Measurements from ENCODE around the gene LZTS2.
A peak's percentile ranks its signal among the peaks of the same experiment; 100 is the strongest.

LZTS2 gene

DNA sequence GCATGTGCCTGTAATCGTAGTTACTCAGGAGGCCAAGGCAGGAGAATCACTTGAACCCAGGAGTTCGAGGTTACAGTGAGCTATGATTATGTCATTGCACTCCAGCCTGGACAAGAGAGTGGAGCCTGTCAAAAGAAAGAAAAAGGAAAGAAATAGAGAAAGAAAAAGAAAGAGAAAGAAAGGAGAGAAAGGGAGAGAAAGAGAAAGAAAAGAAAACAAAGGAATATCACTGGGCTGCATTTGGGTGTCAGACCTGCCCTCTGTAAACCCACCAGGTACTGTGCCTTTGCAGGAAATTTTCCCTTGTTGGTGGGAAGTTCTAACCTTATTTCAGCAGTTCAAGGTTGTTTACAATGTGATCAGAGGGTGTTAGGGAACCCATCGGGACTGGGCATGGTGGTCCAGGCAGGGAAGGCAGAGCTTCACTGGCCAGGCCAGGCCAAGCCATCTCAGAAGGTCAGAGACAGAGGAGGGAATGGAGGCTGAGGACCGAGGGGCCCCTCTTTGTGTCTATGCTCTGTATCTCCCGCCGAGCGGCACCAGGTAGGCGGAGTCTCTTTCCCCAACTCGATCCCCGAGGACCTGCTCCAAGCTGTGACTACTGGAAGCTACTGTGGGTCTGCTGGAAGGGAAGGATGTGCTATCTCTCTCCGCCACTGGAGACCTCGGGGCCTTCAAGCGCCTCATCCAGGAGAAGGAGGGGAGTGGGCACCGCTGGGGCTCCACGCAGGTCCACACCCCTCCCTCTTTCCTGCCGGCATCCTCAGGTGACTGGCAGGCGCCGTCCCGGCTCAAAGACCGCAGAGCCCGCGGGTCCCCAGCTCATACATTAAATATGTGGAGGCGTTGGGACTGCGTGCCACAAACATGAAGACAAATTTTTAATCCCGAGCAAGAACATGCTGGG, 47.0 kb downstream of the LZTS2 start:
- H3K27ac ChIP-seq (ENCODE audit: low read depth, low read length) = no peak overlapping the region
- peaks cover 20% of the 10 kb centered on the region for H3K27me3 ChIP-seq (ENCODE audit: insufficient read depth, low read length)
- peaks cover 17% of the 10 kb centered on the region for H3K4me1 ChIP-seq (ENCODE audit: control insufficient read depth, insufficient read depth, low read length, unreplicated experiment)
- H3K79me2 ChIP-seq (ENCODE audit: control insufficient read depth, insufficient read depth, low read length, unreplicated experiment) = no peaks in the 10 kb centered on the region
- H2AFZ ChIP-seq (ENCODE audit: low read length, unreplicated experiment) = no peak overlapping the region
- H3K4me3 ChIP-seq (ENCODE audit: low read depth, low read length) = no peak overlapping the region
- no peaks in the 10 kb centered on the region for H3K36me3 ChIP-seq (ENCODE audit: insufficient read depth, low read length)

DNA sequence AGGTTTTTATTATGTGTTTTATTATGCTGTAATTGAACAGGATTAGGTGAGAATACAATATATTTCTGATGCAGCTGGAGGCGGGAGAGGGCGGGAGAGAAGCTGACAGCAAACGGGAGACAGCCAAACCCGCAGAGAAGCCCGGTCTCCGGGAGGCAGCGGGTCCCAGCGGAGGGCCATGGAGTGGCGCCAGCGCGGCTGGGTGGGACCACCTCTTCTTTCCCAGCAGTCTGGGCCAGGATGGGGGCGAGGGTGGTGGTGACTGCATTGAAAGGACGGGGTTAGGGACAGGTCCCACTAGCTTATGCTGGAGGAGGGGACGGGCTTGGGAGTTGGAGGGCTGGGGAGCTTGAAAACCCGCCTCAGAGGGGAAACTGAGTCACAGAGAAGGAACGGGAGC, 47.7 kb downstream of the LZTS2 start:
- Histone ChIP-seq H3K27ac (ENCODE audit: low read depth, low read length) (no peak overlapping the region), H3K4me3 (ENCODE audit: low read depth, low read length) (no peak overlapping the region), H2AFZ (ENCODE audit: low read length, unreplicated experiment) (no peak overlapping the region), H3K36me3 (ENCODE audit: insufficient read depth, low read length) (no peaks in the 10 kb centered on the region), H3K27me3 (ENCODE audit: insufficient read depth, low read length) (peaks cover 20% of the 10 kb centered on the region), H3K79me2 (ENCODE audit: control insufficient read depth, insufficient read depth, low read length, unreplicated experiment) (no peaks in the 10 kb centered on the region), H3K4me1 (ENCODE audit: control insufficient read depth, insufficient read depth, low read length, unreplicated experiment) (peaks cover 20% of the 10 kb centered on the region)

- Histone ChIP-seq H3K36me3 (ENCODE audit: insufficient read depth, low read length) (no peaks in the 10 kb centered on the region), H3K27ac (ENCODE audit: low read depth, low read length) (no peak overlapping the region), H3K4me3 (ENCODE audit: low read depth, low read length) (no peak overlapping the region), H3K27me3 (ENCODE audit: insufficient read depth, low read length) (peaks cover 20% of the 10 kb centered on the region), H3K79me2 (ENCODE audit: control insufficient read depth, insufficient read depth, low read length, unreplicated experiment) (no peaks in the 10 kb centered on the region), H3K4me1 (ENCODE audit: control insufficient read depth, insufficient read depth, low read length, unreplicated experiment) (peaks cover 26% of the 10 kb centered on the region), H2AFZ (ENCODE audit: low read length, unreplicated experiment) (no peak overlapping the region)
Measured at GRCh38 chr10:101047961-101048892, 48.6 kb downstream of the LZTS2 start.

- Histone ChIP-seq H3K36me3 (ENCODE audit: insufficient read depth, low read length) (no peaks in the 10 kb centered on the region), H3K27me3 (ENCODE audit: insufficient read depth, low read length) (peaks cover 20% of the 10 kb centered on the region), H2AFZ (ENCODE audit: low read length, unreplicated experiment) (no peak overlapping the region), H3K4me3 (ENCODE audit: low read depth, low read length) (peak overlapping the region; percentile 58), H3K79me2 (ENCODE audit: control insufficient read depth, insufficient read depth, low read length, unreplicated experiment) (peaks cover 5% of the 10 kb centered on the region), H3K4me1 (ENCODE audit: control insufficient read depth, insufficient read depth, low read length, unreplicated experiment) (peaks cover 23% of the 10 kb centered on the region), H3K27ac (ENCODE audit: low read depth, low read length) (no peak overlapping the region)
Measured at GRCh38 chr10:101050208-101051069, 50.8 kb downstream of the LZTS2 start.

GRCh38 chr10:101052285-101052684, 52.7 kb downstream of the LZTS2 start:
- H3K4me3 ChIP-seq (ENCODE audit: low read depth, low read length) = no peak overlapping the region
- H3K27me3 ChIP-seq (ENCODE audit: insufficient read depth, low read length) = peaks cover 20% of the 10 kb centered on the region
- no peak overlapping the region for H2AFZ ChIP-seq (ENCODE audit: low read length, unreplicated experiment)
- peak overlapping the region; percentile 1 for H3K27ac ChIP-seq (ENCODE audit: low read depth, low read length)
- peaks cover 23% of the 10 kb centered on the region for H3K4me1 ChIP-seq (ENCODE audit: control insufficient read depth, insufficient read depth, low read length, unreplicated experiment)
- peaks cover 9% of the 10 kb centered on the region for H3K79me2 ChIP-seq (ENCODE audit: control insufficient read depth, insufficient read depth, low read length, unreplicated experiment)
- no peaks in the 10 kb centered on the region for H3K36me3 ChIP-seq (ENCODE audit: insufficient read depth, low read length)

DNA sequence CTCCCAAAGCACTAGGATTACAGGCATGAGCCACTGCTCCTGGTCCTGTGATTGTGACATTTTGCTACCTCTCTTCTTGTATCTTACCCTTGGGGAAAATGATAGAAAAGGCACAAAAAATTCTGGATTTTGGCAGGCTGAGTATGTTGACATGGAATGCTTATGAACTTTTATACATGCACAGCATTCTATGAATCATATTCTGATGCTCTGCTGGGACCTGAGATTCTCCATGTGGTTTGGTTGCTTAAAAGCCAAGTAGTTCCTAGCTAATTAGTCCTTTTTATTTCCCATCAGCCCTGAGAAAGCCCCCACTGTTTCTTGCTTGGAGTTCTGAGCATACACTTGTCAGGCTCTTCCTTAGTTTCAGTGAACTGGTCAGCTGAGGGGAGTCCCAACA, 53.9 kb downstream of the LZTS2 start:
- peaks cover 14% of the 10 kb centered on the region for H3K27me3 ChIP-seq (ENCODE audit: insufficient read depth, low read length)
- H3K36me3 ChIP-seq (ENCODE audit: insufficient read depth, low read length) = no peaks in the 10 kb centered on the region
- H3K4me1 ChIP-seq (ENCODE audit: control insufficient read depth, insufficient read depth, low read length, unreplicated experiment) = peaks cover 23% of the 10 kb centered on the region
- no peak overlapping the region for H2AFZ ChIP-seq (ENCODE audit: low read length, unreplicated experiment)
- peaks cover 18% of the 10 kb centered on the region for H3K79me2 ChIP-seq (ENCODE audit: control insufficient read depth, insufficient read depth, low read length, unreplicated experiment)
- no peak overlapping the region for H3K27ac ChIP-seq (ENCODE audit: low read depth, low read length)
- no peak overlapping the region for H3K4me3 ChIP-seq (ENCODE audit: low read depth, low read length)

GRCh38 chr10:101054351-101054750, 54.7 kb downstream of the LZTS2 start:
- no peaks in the 10 kb centered on the region for H3K36me3 ChIP-seq (ENCODE audit: insufficient read depth, low read length)
- peaks cover 24% of the 10 kb centered on the region for H3K79me2 ChIP-seq (ENCODE audit: control insufficient read depth, insufficient read depth, low read length, unreplicated experiment)
- peaks cover 25% of the 10 kb centered on the region for H3K4me1 ChIP-seq (ENCODE audit: control insufficient read depth, insufficient read depth, low read length, unreplicated experiment)
- H3K27ac ChIP-seq (ENCODE audit: low read depth, low read length) = no peak overlapping the region
- no peak overlapping the region for H3K4me3 ChIP-seq (ENCODE audit: low read depth, low read length)
- peaks cover 6% of the 10 kb centered on the region; the same call in 1 of the 2 replicates for H3K27me3 ChIP-seq (ENCODE audit: insufficient read depth, low read length)
- no peak overlapping the region for H2AFZ ChIP-seq (ENCODE audit: low read length, unreplicated experiment)

- Histone ChIP-seq H2AFZ (ENCODE audit: low read length, unreplicated experiment) (no peak overlapping the region), H3K79me2 (ENCODE audit: control insufficient read depth, insufficient read depth, low read length, unreplicated experiment) (peaks cover 29% of the 10 kb centered on the region), H3K27me3 (ENCODE audit: insufficient read depth, low read length) (0 out of 2 replicates have a peak, but pooled peaks cover 2% of the 10 kb centered on the region), H3K36me3 (ENCODE audit: insufficient read depth, low read length) (no peaks in the 10 kb centered on the region), H3K27ac (ENCODE audit: low read depth, low read length) (no peak overlapping the region), H3K4me3 (ENCODE audit: low read depth, low read length) (no peak overlapping the region), H3K4me1 (ENCODE audit: control insufficient read depth, insufficient read depth, low read length, unreplicated experiment) (peaks cover 30% of the 10 kb centered on the region)
Measured at GRCh38 chr10:101054876-101055275, 55.3 kb downstream of the LZTS2 start.

DNA sequence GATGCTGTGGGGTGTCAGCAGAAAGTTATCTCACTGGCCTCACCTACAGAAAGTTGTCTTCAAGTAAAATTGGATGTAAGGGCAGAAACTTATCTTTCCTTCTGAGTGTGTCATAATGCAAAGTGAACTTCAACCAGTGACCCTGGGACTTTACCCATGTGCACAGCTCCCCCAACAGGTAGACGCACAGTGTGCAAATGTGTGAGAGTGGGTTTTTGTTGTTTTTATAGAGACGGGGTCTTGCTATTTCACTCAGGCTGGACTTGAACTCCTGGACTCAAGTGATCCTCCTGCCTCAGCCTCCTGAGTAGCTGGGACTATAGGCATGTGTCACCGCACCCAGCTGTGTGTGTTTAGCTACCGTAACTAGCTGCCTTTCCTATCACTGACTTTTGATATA, 55.8 kb downstream of the LZTS2 start:
- Histone ChIP-seq H3K27me3 (ENCODE audit: insufficient read depth, low read length) (no peaks in the 10 kb centered on the region), H3K36me3 (ENCODE audit: insufficient read depth, low read length) (no peaks in the 10 kb centered on the region), H3K79me2 (ENCODE audit: control insufficient read depth, insufficient read depth, low read length, unreplicated experiment) (peaks cover 30% of the 10 kb centered on the region), H3K4me3 (ENCODE audit: low read depth, low read length) (no peak overlapping the region), H3K4me1 (ENCODE audit: control insufficient read depth, insufficient read depth, low read length, unreplicated experiment) (peaks cover 30% of the 10 kb centered on the region), H3K27ac (ENCODE audit: low read depth, low read length) (no peak overlapping the region), H2AFZ (ENCODE audit: low read length, unreplicated experiment) (no peak overlapping the region)
